ENCODE results near the gene KCNIP3.

Gene KCNIP3

DNA sequence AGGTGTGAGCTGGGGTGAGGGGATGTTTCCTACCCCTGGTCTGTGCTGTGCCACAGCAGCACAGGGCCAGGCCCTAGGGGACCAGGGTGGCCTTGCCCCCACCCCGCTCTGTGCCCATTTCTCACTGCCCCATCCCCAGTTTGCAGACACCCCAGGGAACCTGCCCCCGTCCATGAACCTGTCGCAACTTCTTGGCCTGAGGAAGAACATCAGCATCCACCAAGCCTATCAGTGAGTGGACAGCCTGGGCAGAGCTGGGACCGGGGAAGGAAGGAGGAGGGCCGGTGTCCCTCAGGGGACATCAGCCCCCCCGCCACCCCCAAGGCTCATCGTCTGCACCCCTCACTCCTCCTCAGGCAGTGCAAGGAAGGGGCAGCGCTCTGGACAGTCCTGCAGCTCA, 15.4 kb upstream of the KCNIP3 start (continued):
- TF ChIP-seq ZNF768 (tag by site-specific recombination; IDR thresholded peaks at IDR 0.05) (no peak), ZIC2 (tag by site-specific recombination; IDR thresholded peaks at IDR 0.05) (no peak), ZNF37A (tag by site-specific recombination; IDR thresholded peaks at IDR 0.05) (no peak), RBAK (tag by site-specific recombination; IDR thresholded peaks at IDR 0.05) (no peak)

DNA sequence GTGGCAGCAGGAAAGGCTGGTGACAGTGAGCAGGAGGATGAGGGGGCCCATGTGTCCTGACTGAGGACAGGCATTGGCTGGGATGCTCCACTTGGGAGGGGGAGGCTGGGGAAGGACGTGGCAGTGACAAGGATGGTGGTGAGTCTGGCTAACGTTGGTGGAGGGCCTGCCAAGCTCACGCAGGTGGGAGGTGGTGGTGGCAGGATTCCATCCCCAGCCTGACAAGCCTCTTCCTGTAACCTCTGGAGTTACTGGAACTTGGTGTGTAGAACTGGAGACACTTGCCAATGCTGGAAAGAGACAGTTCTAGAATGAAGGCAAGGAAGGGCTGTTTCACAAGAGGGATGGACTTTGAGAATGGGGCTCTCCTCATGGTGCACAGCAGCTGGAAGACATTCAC, 14.7 kb upstream of the KCNIP3 start:
- Histone ChIP-seq H3K9me3 (ENCODE audit: control insufficient read depth, insufficient read depth, low read depth, low read length) (no peaks in the 10 kb centered on the region), H3K4me3 (ENCODE audit: low read depth, low read length) (no peak overlapping the region), H3K36me3 (ENCODE audit: control insufficient read depth in 2 of 2, insufficient read depth in 1 of 2, low read length in 2 of 2) (no peaks in the 10 kb centered on the region), H3K27ac (ENCODE audit: extremely low read depth, low read depth, low read length) (no peak overlapping the region), H3K4me1 (ENCODE audit: control insufficient read depth, insufficient read depth, low read length) (no peaks in the 10 kb centered on the region)
- CTCF ChIA-PET: no interaction called here
- TF ChIP-seq HOXD13 (CRISPR knock-in tag; IDR thresholded peaks at IDR 0.05; ENCODE audit: borderline replicate concordance) (no peak), YY2 (tag by site-specific recombination; IDR thresholded peaks at IDR 0.05) (no peak), ZNF707 (tag by site-specific recombination; IDR thresholded peaks at IDR 0.05) (no peak), ZNF785 (tag by site-specific recombination; IDR thresholded peaks at IDR 0.05) (no peak), ZNF76 (tag by site-specific recombination; IDR thresholded peaks at IDR 0.05; ENCODE audit: borderline replicate concordance, low read depth) (no peak), ZFP41 (tag by site-specific recombination; IDR thresholded peaks at IDR 0.05; ENCODE audit: borderline replicate concordance) (no peak), ZNF114 (tag by site-specific recombination; IDR thresholded peaks at IDR 0.05) (no peak), KLF10 (tag by site-specific recombination; IDR thresholded peaks at IDR 0.05) (no peak), PRDM1 (tag by site-specific recombination; IDR thresholded peaks at IDR 0.05) (no peak), ZSCAN16 (tag by site-specific recombination; IDR thresholded peaks at IDR 0.05) (no peak), ZNF555 (tag by site-specific recombination; conservative IDR thresholded peaks at IDR 0.05) (no peak), SCRT1 (tag by site-specific recombination; IDR thresholded peaks at IDR 0.05; ENCODE audit: borderline replicate concordance) (no peak), ZNF157 (tag by site-specific recombination; IDR thresholded peaks at IDR 0.05) (no peak), ZNF433 (tag by site-specific recombination; IDR thresholded peaks at IDR 0.05; ENCODE audit: low read depth) (no peak), ZNF239 (tag by site-specific recombination; IDR thresholded peaks at IDR 0.05) (no peak)
- TF ChIP-seq, protein P1, sequence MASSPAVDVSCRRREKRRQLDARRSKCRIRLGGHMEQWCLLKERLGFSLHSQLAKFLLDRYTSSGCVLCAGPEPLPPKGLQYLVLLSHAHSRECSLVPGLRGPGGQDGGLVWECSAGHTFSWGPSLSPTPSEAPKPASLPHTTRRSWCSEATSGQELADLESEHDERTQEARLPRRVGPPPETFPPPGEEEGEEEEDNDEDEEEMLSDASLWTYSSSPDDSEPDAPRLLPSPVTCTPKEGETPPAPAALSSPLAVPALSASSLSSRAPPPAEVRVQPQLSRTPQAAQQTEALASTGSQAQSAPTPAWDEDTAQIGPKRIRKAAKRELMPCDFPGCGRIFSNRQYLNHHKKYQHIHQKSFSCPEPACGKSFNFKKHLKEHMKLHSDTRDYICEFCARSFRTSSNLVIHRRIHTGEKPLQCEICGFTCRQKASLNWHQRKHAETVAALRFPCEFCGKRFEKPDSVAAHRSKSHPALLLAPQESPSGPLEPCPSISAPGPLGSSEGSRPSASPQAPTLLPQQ (tag by site-specific recombination; IDR thresholded peaks at IDR 0.05): no peak
- TF ChIP-seq, protein P2, sequence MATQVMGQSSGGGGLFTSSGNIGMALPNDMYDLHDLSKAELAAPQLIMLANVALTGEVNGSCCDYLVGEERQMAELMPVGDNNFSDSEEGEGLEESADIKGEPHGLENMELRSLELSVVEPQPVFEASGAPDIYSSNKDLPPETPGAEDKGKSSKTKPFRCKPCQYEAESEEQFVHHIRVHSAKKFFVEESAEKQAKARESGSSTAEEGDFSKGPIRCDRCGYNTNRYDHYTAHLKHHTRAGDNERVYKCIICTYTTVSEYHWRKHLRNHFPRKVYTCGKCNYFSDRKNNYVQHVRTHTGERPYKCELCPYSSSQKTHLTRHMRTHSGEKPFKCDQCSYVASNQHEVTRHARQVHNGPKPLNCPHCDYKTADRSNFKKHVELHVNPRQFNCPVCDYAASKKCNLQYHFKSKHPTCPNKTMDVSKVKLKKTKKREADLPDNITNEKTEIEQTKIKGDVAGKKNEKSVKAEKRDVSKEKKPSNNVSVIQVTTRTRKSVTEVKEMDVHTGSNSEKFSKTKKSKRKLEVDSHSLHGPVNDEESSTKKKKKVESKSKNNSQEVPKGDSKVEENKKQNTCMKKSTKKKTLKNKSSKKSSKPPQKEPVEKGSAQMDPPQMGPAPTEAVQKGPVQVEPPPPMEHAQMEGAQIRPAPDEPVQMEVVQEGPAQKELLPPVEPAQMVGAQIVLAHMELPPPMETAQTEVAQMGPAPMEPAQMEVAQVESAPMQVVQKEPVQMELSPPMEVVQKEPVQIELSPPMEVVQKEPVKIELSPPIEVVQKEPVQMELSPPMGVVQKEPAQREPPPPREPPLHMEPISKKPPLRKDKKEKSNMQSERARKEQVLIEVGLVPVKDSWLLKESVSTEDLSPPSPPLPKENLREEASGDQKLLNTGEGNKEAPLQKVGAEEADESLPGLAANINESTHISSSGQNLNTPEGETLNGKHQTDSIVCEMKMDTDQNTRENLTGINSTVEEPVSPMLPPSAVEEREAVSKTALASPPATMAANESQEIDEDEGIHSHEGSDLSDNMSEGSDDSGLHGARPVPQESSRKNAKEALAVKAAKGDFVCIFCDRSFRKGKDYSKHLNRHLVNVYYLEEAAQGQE (tag by site-specific recombination; IDR thresholded peaks at IDR 0.05): no peak
- TF ChIP-seq, protein P3, sequence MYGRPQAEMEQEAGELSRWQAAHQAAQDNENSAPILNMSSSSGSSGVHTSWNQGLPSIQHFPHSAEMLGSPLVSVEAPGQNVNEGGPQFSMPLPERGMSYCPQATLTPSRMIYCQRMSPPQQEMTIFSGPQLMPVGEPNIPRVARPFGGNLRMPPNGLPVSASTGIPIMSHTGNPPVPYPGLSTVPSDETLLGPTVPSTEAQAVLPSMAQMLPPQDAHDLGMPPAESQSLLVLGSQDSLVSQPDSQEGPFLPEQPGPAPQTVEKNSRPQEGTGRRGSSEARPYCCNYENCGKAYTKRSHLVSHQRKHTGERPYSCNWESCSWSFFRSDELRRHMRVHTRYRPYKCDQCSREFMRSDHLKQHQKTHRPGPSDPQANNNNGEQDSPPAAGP (tag by site-specific recombination; IDR thresholded peaks at IDR 0.05): no peak
- POLR2A ChIA-PET: no interaction called here
